Measurements from ENCODE around the gene SSTR5. TPM values are rescaled to one million over a fixed set of nuclear protein-coding genes. Genes with fewer than 3 reads are reported as not detected.

Gene SSTR5
- total RNA-seq, 3 donors from 2014 or later (not counting 1 experiment from before 2014, with no cell fraction given), result not detected

DNA sequence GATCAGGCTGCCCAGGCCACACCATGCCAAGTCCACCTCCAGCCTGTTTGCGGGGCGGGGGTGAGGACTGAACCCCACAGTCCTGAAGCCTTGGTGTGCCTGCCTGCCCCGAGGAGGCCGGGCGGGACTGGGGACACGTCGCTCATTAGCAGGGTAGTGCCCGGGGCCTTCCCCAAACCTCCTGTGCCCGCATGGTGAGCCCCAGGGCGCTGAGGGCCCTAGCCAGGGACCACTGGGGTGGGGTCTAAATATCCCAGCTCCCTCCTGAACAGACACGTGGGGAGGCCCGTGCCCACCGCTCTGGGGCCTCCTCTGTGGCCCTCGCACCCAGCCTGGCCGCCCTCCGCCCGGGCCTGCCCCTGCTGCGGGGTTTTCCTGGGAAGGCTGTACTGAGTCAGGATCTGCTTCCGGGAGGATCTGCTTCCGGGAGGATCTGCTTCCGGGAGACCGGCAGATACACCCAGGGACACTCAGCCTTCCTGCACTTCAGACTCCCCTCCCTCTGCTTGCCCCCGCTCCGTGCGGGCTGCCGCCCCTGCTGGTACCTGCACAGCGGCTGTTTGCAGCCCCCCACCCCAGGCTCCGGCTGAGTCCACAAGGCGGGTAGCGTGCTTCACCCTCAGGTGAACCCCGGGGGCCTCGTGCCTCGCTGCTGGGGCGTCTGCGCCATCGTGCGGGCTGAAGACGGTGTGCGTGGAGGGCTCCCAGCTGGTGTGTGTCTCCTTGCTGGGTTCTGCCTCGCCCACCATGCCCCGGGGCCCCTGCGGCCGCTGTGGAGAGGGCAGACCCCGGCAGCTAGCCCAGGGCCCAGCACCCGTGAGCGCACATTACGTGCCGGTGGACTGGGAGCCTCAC, 56.8 kb downstream of the SSTR5 start:
- WGBS (ENCODE audit: insufficient coverage), result 91% methylated on average over 48 of the region's 48 CpGs
- Mint-ChIP-seq H3K27ac (no peak overlapping the region), H3K4me3 (no peak overlapping the region), H3K27me3 (ENCODE audit: low read depth in 2 of 2) (no peaks in the 10 kb centered on the region), H3K36me3 (no peaks in the 10 kb centered on the region), H3K4me1 (no peaks in the 10 kb centered on the region), H3K9me3 (no peaks in the 10 kb centered on the region)
- intact Hi-C loops (cut with micrococcal nuclease), result no loop called here
- no peak overlapping the region for H3K27ac ChIP-seq (ENCODE audit: low read length)
- no peaks in the 10 kb centered on the region for H3K9me3 ChIP-seq (ENCODE audit: control insufficient read depth, insufficient read depth, low read length)
- no peaks in the 10 kb centered on the region for H3K36me3 ChIP-seq (ENCODE audit: control insufficient read depth, insufficient read depth, low read length)
- H3K4me3 ChIP-seq (ENCODE audit: low read length), result no peak overlapping the region
- TF ChIP-seq, protein P1, sequence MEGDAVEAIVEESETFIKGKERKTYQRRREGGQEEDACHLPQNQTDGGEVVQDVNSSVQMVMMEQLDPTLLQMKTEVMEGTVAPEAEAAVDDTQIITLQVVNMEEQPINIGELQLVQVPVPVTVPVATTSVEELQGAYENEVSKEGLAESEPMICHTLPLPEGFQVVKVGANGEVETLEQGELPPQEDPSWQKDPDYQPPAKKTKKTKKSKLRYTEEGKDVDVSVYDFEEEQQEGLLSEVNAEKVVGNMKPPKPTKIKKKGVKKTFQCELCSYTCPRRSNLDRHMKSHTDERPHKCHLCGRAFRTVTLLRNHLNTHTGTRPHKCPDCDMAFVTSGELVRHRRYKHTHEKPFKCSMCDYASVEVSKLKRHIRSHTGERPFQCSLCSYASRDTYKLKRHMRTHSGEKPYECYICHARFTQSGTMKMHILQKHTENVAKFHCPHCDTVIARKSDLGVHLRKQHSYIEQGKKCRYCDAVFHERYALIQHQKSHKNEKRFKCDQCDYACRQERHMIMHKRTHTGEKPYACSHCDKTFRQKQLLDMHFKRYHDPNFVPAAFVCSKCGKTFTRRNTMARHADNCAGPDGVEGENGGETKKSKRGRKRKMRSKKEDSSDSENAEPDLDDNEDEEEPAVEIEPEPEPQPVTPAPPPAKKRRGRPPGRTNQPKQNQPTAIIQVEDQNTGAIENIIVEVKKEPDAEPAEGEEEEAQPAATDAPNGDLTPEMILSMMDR (IDR thresholded peaks at IDR 0.05), result no peak
- no peaks in the 10 kb centered on the region for H3K4me1 ChIP-seq (ENCODE audit: control insufficient read depth, insufficient read depth, low read length)
- no peaks in the 10 kb centered on the region for H3K27me3 ChIP-seq (ENCODE audit: control insufficient read depth, insufficient read depth, low read length)
- ATAC-seq, result no peak
- no peak for DNase-seq

DNA sequence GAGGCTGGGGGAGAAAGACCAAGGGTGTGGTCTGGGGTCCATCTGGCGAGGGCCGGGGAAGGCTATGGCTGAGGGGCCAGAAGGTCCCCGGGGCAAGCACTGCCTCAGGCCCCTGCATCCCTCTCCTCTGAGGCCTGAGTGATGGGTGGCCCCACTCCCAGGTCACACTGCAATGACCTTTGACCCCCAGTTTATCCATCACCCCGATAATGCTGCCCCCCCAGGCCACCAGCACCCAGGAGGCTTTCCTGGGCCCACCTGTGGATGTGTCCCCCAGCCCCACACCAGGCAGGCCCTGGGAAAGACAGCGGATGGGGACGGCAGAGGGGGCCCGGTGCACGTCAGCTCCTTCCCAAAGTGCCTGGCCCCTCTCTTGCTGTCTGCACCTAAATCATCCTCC, 57.8 kb downstream of the SSTR5 start:
- H3K27ac Mint-ChIP-seq, result no peak overlapping the region
- Histone ChIP-seq H3K27me3 (ENCODE audit: control insufficient read depth, insufficient read depth, low read length) (no peaks in the 10 kb centered on the region), H3K9me3 (ENCODE audit: control insufficient read depth, insufficient read depth, low read length) (no peaks in the 10 kb centered on the region), H3K36me3 (ENCODE audit: control insufficient read depth, insufficient read depth, low read length) (no peaks in the 10 kb centered on the region), H3K4me3 (ENCODE audit: low read length) (no peak overlapping the region), H3K4me1 (ENCODE audit: control insufficient read depth, insufficient read depth, low read length) (no peaks in the 10 kb centered on the region), H3K27ac (ENCODE audit: low read length) (no peak overlapping the region)
- H3K4me1 Mint-ChIP-seq, result no peaks in the 10 kb centered on the region
- intact Hi-C loops (cut with micrococcal nuclease), result no loop called here
- no peaks in the 10 kb centered on the region for H3K27me3 Mint-ChIP-seq (ENCODE audit: low read depth in 2 of 2)
- 92% methylated on average over 8 of the region's 8 CpGs for WGBS (ENCODE audit: insufficient coverage)
- H3K4me3 Mint-ChIP-seq, result no peak overlapping the region
- no peaks in the 10 kb centered on the region for H3K9me3 Mint-ChIP-seq
- DNase-seq, result no peak
- ATAC-seq, result no peak
- TF ChIP-seq, protein P1 (IDR thresholded peaks at IDR 0.05), result no peak
- H3K36me3 Mint-ChIP-seq, result no peaks in the 10 kb centered on the region

Other genes with a start within 250 kb of the SSTR5 start
- 10 to 100 TPM; 28.2 to 42.2 (median 41.2) TPM for gene LMF1, start 101.8 kb upstream of the SSTR5 start, total RNA-seq
- not detected for gene SOX8, start 91.0 kb upstream of the SSTR5 start, total RNA-seq
- gene C1QTNF8, start 23.5 kb downstream of the SSTR5 start, total RNA-seq, result not detected
- 1 to 10 TPM; 1.1 to 1.5 (median 1.3) TPM for gene CACNA1H, start 80.4 kb downstream of the SSTR5 start, total RNA-seq
- under 1 TPM in 1 of 3 donors, not detected in 2; 0.40 TPM for gene TPSG1, start 152.5 kb downstream of the SSTR5 start, total RNA-seq
- gene TPSB2, start 157.4 kb downstream of the SSTR5 start, total RNA-seq, result 10 to 100 TPM in 1 of 3 donors, not detected in 2; 12.6 TPM
- gene TPSAB1, start 168.0 kb downstream of the SSTR5 start, total RNA-seq, result 10 to 100 TPM in 1 of 3 donors, under 1 TPM in 1, not detected in 1; 0.82 to 13.4 TPM
- 1 to 10 TPM in 1 of 3 donors, not detected in 2; 3.2 TPM for gene TPSD1, start 183.3 kb downstream of the SSTR5 start, total RNA-seq
- 100 to 1,000 TPM; 367 to 412 (median 383) TPM for gene UBE2I, start 236.9 kb downstream of the SSTR5 start, total RNA-seq

Data from natural killer cell (primary cell).